Keratinocyte (primary cell): ENCODE data around the gene MZT2B. TPM values are rescaled to one million over a fixed set of nuclear protein-coding genes. Genes with fewer than 3 reads are reported as not detected.
"Not testable (repeated sequence)": the region's sequence is repeated elsewhere in the genome, so short reads cannot be mapped to it uniquely, and the experiment has no call there.

Source experiments
- DNase-seq: peaks from one replicate; pipeline ENCODE4 v3.0.0-alpha.2; 2011; ENCODE audit warnings: low read depth, missing footprints, low spot score
- FAIRE-seq: peaks from 2 replicates; lab custom pipeline; 2011; peaks lifted over from hg19 to GRCh38; lab: Jason Lieb, UNC
- H2AFZ ChIP-seq: 2 replicates; pipeline ENCODE4 v1.6.0; 2012; ENCODE audit warnings: low read length, control low read depth, inconsistent platforms; ENCODE audit not compliant: control insufficient read depth
- H3K27ac ChIP-seq: 2 replicates; pipeline ENCODE4 v1.5.1; 2011; ENCODE audit warnings: low read length; ENCODE audit not compliant: control insufficient read depth, insufficient read depth
- H3K27me3 ChIP-seq: 3 replicates; pipeline ENCODE4 v1.6.0; 2011; ENCODE audit warnings: low read length; ENCODE audit not compliant: control insufficient read depth, insufficient read depth; ENCODE audit errors: extremely low read depth
- H3K36me3 ChIP-seq, 2 experiments: 2 replicates in 1 of 2; 3 replicates in 1 of 2; pipeline ENCODE4 v1.5.1; 2011; ENCODE audit warnings: low read length in 2 of 2, mild to moderate bottlenecking in 1 of 2; ENCODE audit not compliant: control insufficient read depth in 2 of 2, insufficient read depth in 2 of 2; ENCODE audit errors: extremely low read depth in 1 of 2
- H3K4me1 ChIP-seq: 3 replicates; pipeline ENCODE4 v1.5.1; 2011; ENCODE audit warnings: low read length; ENCODE audit not compliant: control insufficient read depth, insufficient read depth; ENCODE audit errors: extremely low read depth
- H3K4me2 ChIP-seq: 3 replicates; pipeline ENCODE4 v1.6.0; 2011; ENCODE audit warnings: low read depth, low read length; ENCODE audit not compliant: control insufficient read depth, insufficient read depth; ENCODE audit errors: extremely low read depth
- H3K4me3 ChIP-seq, 3 experiments: fragments of 200-600 bp in 1 of 3; sonication (generic) in 1 of 3; 2 replicates in 2 of 3; 3 replicates in 1 of 3; pipeline ENCODE4 v1.5.1; 2011 to 2016; ENCODE audit warnings: low read length in 3 of 3, mild to moderate bottlenecking in 3 of 3, control low read depth in 2 of 3, inconsistent platforms in 1 of 3, low read depth in 1 of 3, mixed read lengths in 1 of 3, mixed run types in 1 of 3, moderate library complexity in 1 of 3; ENCODE audit not compliant: control insufficient read depth in 2 of 3, insufficient read depth in 2 of 3; ENCODE audit errors: extremely low read depth in 1 of 3
- H3K79me2 ChIP-seq: 2 replicates; pipeline ENCODE4 v1.6.0; 2012; ENCODE audit warnings: low read length; ENCODE audit not compliant: control insufficient read depth, insufficient read depth
- H3K9ac ChIP-seq: 3 replicates; pipeline ENCODE4 v1.6.0; 2011; ENCODE audit warnings: low read length; ENCODE audit not compliant: control insufficient read depth, insufficient read depth; ENCODE audit errors: extremely low read depth
- H3K9me1 ChIP-seq: 3 replicates; pipeline ENCODE4 v1.6.0; 2011; ENCODE audit warnings: low read length; ENCODE audit not compliant: control insufficient read depth, insufficient read depth; ENCODE audit errors: extremely low read depth
- H3K9me3 ChIP-seq: 2 replicates; pipeline ENCODE4 v1.5.1; 2012; ENCODE audit warnings: low read depth, low read length; ENCODE audit not compliant: control insufficient read depth
- H4K20me1 ChIP-seq: 3 replicates; pipeline ENCODE4 v1.6.0; 2011; ENCODE audit warnings: low read length; ENCODE audit not compliant: control insufficient read depth, insufficient read depth; ENCODE audit errors: extremely low read depth
- EZH2 ChIP-seq: IDR thresholded peaks from one replicate; pipeline ENCODE4 v1.6.1; 2012; ENCODE audit warnings: inconsistent platforms, mild to moderate bottlenecking, low read length, moderate library complexity
- dilution Hi-C: fragments of 300-500 bp; cut with MboI; formaldehyde crosslinking; loops from one replicate; pipeline ENCODE4 v1.7.0; 2020; ENCODE audit warnings: low sequenced_read_pairs; ENCODE audit not compliant: extremely low pct_ligation_motif_present
- polyA plus RNA-seq, 5 experiments: library from polyadenylated mRNA; depleted of rRNA in 3 of 5; stranded (reverse) in 3 of 5; stranded (forward) in 1 of 5; unstranded in 1 of 5; fragments of >200 nt; gene quantifications; 1 replicate in 1 of 5; 2 replicates in 3 of 5; 3 replicates in 1 of 5; pipeline versions ENCODE4 v1.2.1 to v1.2.3, GENCODE V29; 2011 to 2012; ENCODE audit warnings: missing spikeins in 2 of 5, low read depth in 1 of 5, low replicate concordance in 1 of 5
- TF ChIP-seq, protein P1 (sequence below), 3 experiments: IDR thresholded peaks in 1 of 3; conservative IDR thresholded peaks in 1 of 3; optimal IDR thresholded peaks in 1 of 3; 2 replicates in 2 of 3; 3 replicates in 1 of 3; pipeline versions ENCODE3 to v1.5.1; 2011; ENCODE audit warnings: low read length in 3 of 3, mild to moderate bottlenecking in 3 of 3, moderate library complexity in 2 of 3, control low read depth in 1 of 3, inconsistent platforms in 1 of 3; ENCODE audit not compliant: insufficient read depth in 2 of 3; ENCODE audit errors: extremely low read depth in 1 of 3

Gene MZT2B
- polyA plus RNA-seq, 1 donor (not counting 4 experiments of a cell fraction or from before 2014, with no cell fraction given) = 133 TPM

DNA sequence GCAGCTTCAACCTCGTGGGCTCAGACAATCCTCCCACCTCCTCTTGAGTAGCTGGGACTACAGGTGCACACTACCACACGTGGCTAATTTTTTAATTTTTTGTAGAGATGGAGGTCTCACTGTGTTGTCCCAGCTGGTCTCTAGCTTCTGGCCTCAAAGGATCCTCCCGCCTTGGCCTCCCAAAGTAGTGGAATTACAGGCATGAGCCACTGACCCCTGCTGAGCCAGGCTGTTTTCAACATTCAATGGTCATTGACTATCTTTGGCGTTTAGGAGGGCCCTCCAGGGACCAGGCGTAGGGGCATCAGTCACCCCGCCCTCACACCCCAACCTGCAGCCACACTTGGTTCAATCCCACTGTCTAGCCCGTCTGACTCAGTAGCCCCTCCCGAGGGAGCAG is 5.2 kb downstream of the MZT2B start:
- peaks cover 4% of the 10 kb centered on the region for H3K9me1 ChIP-seq
- dilution Hi-C loops = no loop called here
- H3K4me1 ChIP-seq = peaks cover 7% of the 10 kb centered on the region
- no peak overlapping the region for H3K4me3 ChIP-seq
- H2AFZ ChIP-seq = no peak overlapping the region
- H3K79me2 ChIP-seq = peaks cover 30% of the 10 kb centered on the region
- H3K27me3 ChIP-seq = no peaks in the 10 kb centered on the region
- no peak for DNase-seq
- no peak for FAIRE-seq
- no peak overlapping the region for H3K27ac ChIP-seq
- H3K9me3 ChIP-seq = no peaks in the 10 kb centered on the region
- no peaks in the 10 kb centered on the region for H4K20me1 ChIP-seq
- no peak overlapping the region for H3K4me2 ChIP-seq
- no peak overlapping the region for H3K9ac ChIP-seq
- H3K36me3 ChIP-seq = peaks cover 1 to 9% of the 10 kb centered on the region in 2 experiments
- TF ChIP-seq EZH2 = no peak
- TF ChIP-seq, protein P1, sequence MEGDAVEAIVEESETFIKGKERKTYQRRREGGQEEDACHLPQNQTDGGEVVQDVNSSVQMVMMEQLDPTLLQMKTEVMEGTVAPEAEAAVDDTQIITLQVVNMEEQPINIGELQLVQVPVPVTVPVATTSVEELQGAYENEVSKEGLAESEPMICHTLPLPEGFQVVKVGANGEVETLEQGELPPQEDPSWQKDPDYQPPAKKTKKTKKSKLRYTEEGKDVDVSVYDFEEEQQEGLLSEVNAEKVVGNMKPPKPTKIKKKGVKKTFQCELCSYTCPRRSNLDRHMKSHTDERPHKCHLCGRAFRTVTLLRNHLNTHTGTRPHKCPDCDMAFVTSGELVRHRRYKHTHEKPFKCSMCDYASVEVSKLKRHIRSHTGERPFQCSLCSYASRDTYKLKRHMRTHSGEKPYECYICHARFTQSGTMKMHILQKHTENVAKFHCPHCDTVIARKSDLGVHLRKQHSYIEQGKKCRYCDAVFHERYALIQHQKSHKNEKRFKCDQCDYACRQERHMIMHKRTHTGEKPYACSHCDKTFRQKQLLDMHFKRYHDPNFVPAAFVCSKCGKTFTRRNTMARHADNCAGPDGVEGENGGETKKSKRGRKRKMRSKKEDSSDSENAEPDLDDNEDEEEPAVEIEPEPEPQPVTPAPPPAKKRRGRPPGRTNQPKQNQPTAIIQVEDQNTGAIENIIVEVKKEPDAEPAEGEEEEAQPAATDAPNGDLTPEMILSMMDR (optimal IDR thresholded peaks at IDR 0.05 in 1 of 3, IDR thresholded peaks at IDR 0.05 in 1 of 3, conservative IDR thresholded peaks at IDR 0.05 in 1 of 3; ENCODE audit: extremely low read depth in 1 of 3, insufficient read depth in 2 of 3, low read length in 3 of 3) = no peak

DNA sequence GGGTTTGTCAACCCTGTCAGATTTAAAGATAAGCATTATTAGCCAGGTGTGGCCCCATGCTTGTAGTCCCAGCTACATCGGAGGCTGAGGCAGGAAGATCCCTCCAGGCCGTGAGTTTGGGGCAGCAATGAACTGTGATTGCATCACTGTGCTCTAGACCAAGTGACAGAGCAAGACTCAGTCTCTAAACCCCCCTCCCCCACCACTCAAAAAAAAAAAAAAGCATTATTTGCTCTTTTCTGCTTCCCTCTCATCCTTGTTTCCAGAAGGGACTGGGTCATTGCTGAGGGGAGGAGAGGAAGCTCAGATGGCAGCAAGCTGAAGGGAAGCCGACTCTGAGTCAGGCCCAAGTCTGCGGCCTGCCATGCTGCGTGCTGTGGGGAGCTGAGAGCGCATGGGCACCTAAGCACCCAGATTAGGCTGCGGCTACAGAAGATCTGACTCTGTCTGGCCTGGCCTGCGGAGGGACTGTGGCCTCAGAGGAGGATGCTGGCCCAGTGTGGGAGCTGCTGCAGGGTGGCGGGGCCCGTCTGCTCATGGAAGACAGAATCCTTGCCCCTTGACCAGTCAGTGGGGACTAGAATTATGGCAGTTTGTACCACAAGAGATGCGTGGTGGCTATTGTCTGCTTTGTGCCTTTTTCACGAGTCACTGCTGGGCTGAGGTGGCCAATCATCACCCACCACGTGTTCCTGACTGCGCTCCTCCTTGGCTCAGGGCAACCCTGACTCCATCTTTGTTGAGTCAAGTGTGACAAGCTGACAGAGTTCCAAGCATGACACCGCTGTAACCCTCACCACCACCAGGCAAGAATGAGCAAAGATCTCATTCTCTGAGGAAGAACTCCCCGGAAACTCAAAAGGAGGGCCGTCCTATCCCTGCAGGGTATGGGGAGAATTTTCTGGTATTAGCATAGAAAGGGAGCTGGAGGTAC is 6.1 kb downstream of the MZT2B start:
- H3K9me3 ChIP-seq, dilution Hi-C loops, H3K4me3 ChIP-seq, FAIRE-seq, H3K27ac ChIP-seq, H3K9ac ChIP-seq, H4K20me1 ChIP-seq, H3K9me1 ChIP-seq, DNase-seq, H2AFZ ChIP-seq, H3K4me2 ChIP-seq, H3K27me3 ChIP-seq, H3K4me1 ChIP-seq, H3K36me3 ChIP-seq: not testable (repeated sequence)
- H3K79me2 ChIP-seq = peaks cover 24% of the 10 kb centered on the region

DNA sequence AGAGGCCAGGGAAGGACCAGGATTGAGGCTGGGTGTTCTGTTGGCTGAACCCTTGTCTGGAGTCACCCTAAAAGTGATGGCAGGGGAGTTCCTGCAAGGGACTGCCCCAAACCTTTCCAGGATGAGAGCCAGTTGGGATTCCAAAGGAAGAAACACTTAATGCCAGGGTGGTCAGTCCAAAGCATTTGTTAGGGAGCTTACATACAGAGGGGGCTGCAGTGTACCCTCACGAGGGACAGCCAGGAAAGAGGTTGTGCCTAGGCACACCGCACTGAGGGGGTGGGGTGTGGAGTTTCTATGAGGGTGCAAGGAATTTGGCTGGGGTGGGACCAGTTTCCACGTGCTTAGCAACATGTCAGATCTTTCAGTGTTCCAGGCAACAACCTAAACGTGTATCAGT is 6.9 kb downstream of the MZT2B start:
- H3K9me3 ChIP-seq, dilution Hi-C loops, H3K36me3 ChIP-seq, FAIRE-seq, H3K4me1 ChIP-seq, H2AFZ ChIP-seq, H3K4me2 ChIP-seq, H3K9ac ChIP-seq, H3K4me3 ChIP-seq, DNase-seq, H3K27me3 ChIP-seq, H3K9me1 ChIP-seq, H4K20me1 ChIP-seq, H3K27ac ChIP-seq: not testable (repeated sequence)
- peaks cover 16% of the 10 kb centered on the region for H3K79me2 ChIP-seq
